Activated CD8-positive, alpha-beta T cell treated with anti-CD3 and anti-CD28 coated beads for 36 hours (primary cell): Measurements from ENCODE around the gene BMP7. TPM values are rescaled to one million over a fixed set of nuclear protein-coding genes. Genes with fewer than 3 reads are reported as not detected.

Source experiments
- ATAC-seq: fragments of 200-7000 bp; cut with Tn5 transposase; one replicate; pipeline ENCODE4 v1.10.0; 2021; ENCODE audit warnings: mild to moderate bottlenecking, moderate library complexity
- CTCF ChIA-PET: fragments of 350-600 bp; sonication (Branson Sonifier 250); formaldehyde crosslinking; loops from one replicate; lab custom pipeline; 2021; ENCODE audit warnings: antibody characterized with exemption; lab: Charles Lee
- POLR2A ChIA-PET: fragments of 350-600 bp; sonication (Branson Sonifier 250); formaldehyde crosslinking; loops from one replicate; lab custom pipeline; 2021; ENCODE audit warnings: antibody characterized with exemption; lab: Charles Lee
- DNase-seq: peaks from one replicate; pipeline ENCODE4 v3.0.0-alpha.2; 2020
- H3K27ac Mint-ChIP-seq: one replicate; pipeline ENCODE4 v1.8.0; 2021; ENCODE audit warnings: mild to moderate bottlenecking, mixed read lengths
- H3K27me3 Mint-ChIP-seq: one replicate; pipeline ENCODE4 v1.8.0; 2021; ENCODE audit warnings: mixed read lengths
- H3K36me3 Mint-ChIP-seq: one replicate; pipeline ENCODE4 v1.8.0; 2021; ENCODE audit warnings: low read depth, mixed read lengths
- H3K4me1 Mint-ChIP-seq: one replicate; pipeline ENCODE4 v1.8.0; 2021; ENCODE audit warnings: low read depth, mixed read lengths
- H3K4me3 Mint-ChIP-seq: one replicate; pipeline ENCODE4 v1.8.0; 2021; ENCODE audit warnings: mild to moderate bottlenecking, moderate library complexity, mixed read lengths
- H3K9me3 Mint-ChIP-seq: one replicate; pipeline ENCODE4 v1.8.0; 2021; ENCODE audit warnings: mixed read lengths
- CTCF ChIP-seq: fragments of 200-600 bp; IDR thresholded peaks from one replicate; pipeline ENCODE4 v1.8.0; 2022; ENCODE audit warnings: antibody characterized with exemption, mild to moderate bottlenecking
- intact Hi-C: fragments of 100-400 bp; cut with micrococcal nuclease; formaldehyde crosslinking; loops from one replicate; pipeline ENCODE4 v1.10.0; 2022
- total RNA-seq, 2 experiments: library from RNA; stranded (reverse); gene quantifications; one replicate each; pipeline ENCODE4 v1.2.3, GENCODE V29; 2021

The BMP7 gene
- total RNA-seq, 2 experiments from 2014 or later = not detected

- DNase-seq (no peak), ATAC-seq (peak; percentile 20)
- Mint-ChIP-seq H3K36me3 (no peaks in the 10 kb centered on the region), H3K9me3 (no peaks in the 10 kb centered on the region), H3K27ac (no peak overlapping the region), H3K27me3 (peaks cover 11% of the 10 kb centered on the region), H3K4me1 (no peaks in the 10 kb centered on the region), H3K4me3 (no peak overlapping the region)
- ChIA-PET POLR2A (no interaction called here), CTCF (no interaction called here)
- intact Hi-C loops = no loop called here
- TF ChIP-seq CTCF = no peak
Measured at GRCh38 chr20:57175397-57176010, 90.9 kb downstream of the BMP7 start.

GRCh38 chr20:57174737-57175136 lies 91.7 kb downstream of the BMP7 start:
- no peak overlapping the region for H3K4me3 Mint-ChIP-seq
- no peak overlapping the region for H3K27ac Mint-ChIP-seq
- CTCF ChIA-PET = no interaction called here
- POLR2A ChIA-PET = no interaction called here
- peaks cover 8% of the 10 kb centered on the region for H3K27me3 Mint-ChIP-seq
- DNase-seq (no peak), ATAC-seq (no peak)
- TF ChIP-seq CTCF = no peak
- H3K4me1 Mint-ChIP-seq = no peaks in the 10 kb centered on the region
- intact Hi-C loops = no loop called here
- no peaks in the 10 kb centered on the region for H3K9me3 Mint-ChIP-seq
- no peaks in the 10 kb centered on the region for H3K36me3 Mint-ChIP-seq

- CTCF ChIA-PET = interaction anchor here (0.7 kb wide), 1 partner anchor 84 kb away, joined by 3 read pairs; no protein-coding TSS in a partner anchor
Measured at GRCh38 chr20:57173986-57174385, 92.5 kb downstream of the BMP7 start.

GRCh38 chr20:57173041-57173440 lies 93.4 kb downstream of the BMP7 start:
- intact Hi-C loops = no loop called here
- TF ChIP-seq CTCF = no peak
- H3K27ac Mint-ChIP-seq = no peak overlapping the region
- DNase-seq (no peak), ATAC-seq (no peak)
- ChIA-PET POLR2A (no interaction called here), CTCF (no interaction called here)
- H3K4me3 Mint-ChIP-seq = no peak overlapping the region
- H3K9me3 Mint-ChIP-seq = no peaks in the 10 kb centered on the region
- no peaks in the 10 kb centered on the region for H3K4me1 Mint-ChIP-seq
- peaks cover 6% of the 10 kb centered on the region for H3K27me3 Mint-ChIP-seq
- no peaks in the 10 kb centered on the region for H3K36me3 Mint-ChIP-seq

More at GRCh38 chr20:57173986-57174385, 92.5 kb downstream of the BMP7 start:
- Mint-ChIP-seq H3K27ac (no peak overlapping the region), H3K4me3 (no peak overlapping the region), H3K27me3 (peaks cover 7% of the 10 kb centered on the region), H3K36me3 (no peaks in the 10 kb centered on the region), H3K9me3 (no peaks in the 10 kb centered on the region), H3K4me1 (no peaks in the 10 kb centered on the region)
- intact Hi-C loops = no loop called here
- POLR2A ChIA-PET = interaction anchor here (0.6 kb wide), 1 partner anchor 1594 kb away, joined by 3 read pairs; no protein-coding TSS in a partner anchor
- no peak for TF ChIP-seq CTCF
- ATAC-seq (no peak), DNase-seq (no peak)

GRCh38 chr20:57170343-57170742 lies 96.1 kb downstream of the BMP7 start:
- ChIA-PET CTCF (no interaction called here), POLR2A (no interaction called here)
- Mint-ChIP-seq H3K27ac (no peak overlapping the region), H3K36me3 (no peaks in the 10 kb centered on the region), H3K9me3 (no peaks in the 10 kb centered on the region), H3K4me3 (no peak overlapping the region), H3K4me1 (no peaks in the 10 kb centered on the region), H3K27me3 (no peaks in the 10 kb centered on the region)
- intact Hi-C loops = no loop called here
- ATAC-seq = no peak
- TF ChIP-seq CTCF = no peak
- no peak for DNase-seq
